Measurements from ENCODE around the gene DCT.

DCT gene

GRCh38 chr13:94395860-94396259 is 83.6 kb downstream of the DCT start:
- DNase-seq (ENCODE audit: low read depth), result no peak

- DNase-seq (ENCODE audit: low read depth), result no peak
Measured at GRCh38 chr13:94394723-94395122, 84.8 kb downstream of the DCT start.

DNA sequence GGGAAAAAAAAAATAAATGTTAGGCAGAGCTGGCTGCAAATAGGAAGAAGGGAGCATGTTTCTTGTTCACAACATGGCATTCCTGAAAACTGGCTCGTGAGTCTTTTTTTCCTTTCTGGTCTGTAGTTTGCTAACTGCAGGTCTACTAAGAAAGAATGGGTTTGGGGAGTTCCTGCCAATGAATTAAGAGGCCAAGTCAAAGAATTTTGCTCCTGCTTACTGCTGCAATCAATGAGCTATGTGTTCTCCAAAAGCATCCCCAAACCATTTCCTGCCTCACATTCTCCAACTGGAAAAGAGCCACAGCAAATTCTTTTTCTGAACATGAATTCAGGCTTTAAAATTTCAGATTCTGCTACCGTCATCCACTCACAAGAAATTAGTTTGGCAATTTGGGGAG is 88.6 kb downstream of the DCT start:
- no peak for DNase-seq (ENCODE audit: low read depth)

GRCh38 chr13:94389604-94390351 is 89.7 kb downstream of the DCT start:
- DNase-seq (ENCODE audit: low read depth), result no peak

DNA sequence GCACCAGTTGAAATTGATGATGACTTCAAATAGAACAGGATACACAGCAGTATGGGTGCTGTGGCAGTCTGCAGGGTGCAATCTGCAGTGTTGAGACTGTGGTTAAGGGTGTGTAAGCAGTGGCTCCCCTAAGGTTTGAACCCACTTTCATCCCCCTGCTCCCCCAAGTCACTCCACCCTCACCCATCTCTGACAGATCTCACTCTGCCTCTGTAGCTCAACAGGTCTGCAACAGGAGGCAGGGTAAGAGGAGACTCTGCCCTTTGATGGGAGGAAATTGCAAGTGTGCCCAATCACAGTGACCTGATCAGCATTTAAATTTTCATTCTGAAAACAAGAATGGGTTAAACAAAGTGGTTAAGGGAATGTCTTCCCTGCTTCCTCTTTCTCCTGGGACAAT is 92.4 kb downstream of the DCT start:
- no peak for DNase-seq (ENCODE audit: low read depth)

All from iris pigment epithelial cell (primary cell).